HG03342 (cell line): ENCODE measurements around the gene AHDC1.
A peak's percentile ranks its signal among the peaks of the same experiment; 100 is the strongest.

Experiments
- ATAC-seq: cut with Tn5 transposase; IDR thresholded peaks from one replicate; pipeline ENCODE4 v1.9.1; 2021; ENCODE audit warnings: mild to moderate bottlenecking, moderate library complexity; ENCODE audit not compliant: unreplicated experiment

AHDC1 gene

DNA sequence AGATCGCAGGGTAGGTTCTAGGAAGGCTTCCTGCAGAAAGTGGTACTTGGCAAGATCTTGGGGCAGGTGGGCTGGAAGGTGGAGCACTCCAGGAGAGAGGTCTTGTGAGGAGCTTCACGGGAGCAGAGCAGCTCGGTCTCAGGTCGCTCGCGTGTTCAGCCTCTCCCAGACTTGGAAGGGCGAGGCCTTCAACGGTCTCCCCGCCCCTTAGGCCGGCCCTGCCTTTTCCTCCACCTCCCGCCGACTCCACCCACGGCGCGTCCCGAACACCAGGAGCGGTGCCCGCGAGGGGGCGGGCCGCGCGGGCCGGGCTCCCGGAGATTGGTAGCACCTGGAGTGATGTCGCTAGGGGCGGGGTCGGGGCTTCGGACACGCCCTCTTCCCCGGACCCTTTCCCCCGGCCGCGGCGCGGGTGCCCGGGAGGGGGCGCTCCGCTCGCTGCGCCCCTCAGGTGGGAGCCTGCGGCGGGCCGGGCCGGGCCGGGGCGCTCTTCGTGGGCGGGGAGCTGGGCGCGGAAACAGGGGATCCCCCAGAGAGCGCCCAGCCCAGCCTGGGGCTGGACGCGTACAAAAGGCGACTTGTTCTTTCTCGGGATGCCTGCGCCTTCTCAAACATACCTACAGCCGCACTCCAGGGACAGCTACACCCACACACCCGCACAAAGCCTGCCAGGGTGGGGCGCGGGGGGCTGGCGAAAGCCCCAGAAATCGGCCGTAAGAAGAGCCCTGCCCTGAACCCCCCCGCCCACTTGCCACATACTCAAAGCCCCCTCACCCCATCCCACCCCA is 35.5 kb downstream of the AHDC1 start:
- peak; percentile 84 for ATAC-seq

- ATAC-seq = no peak
Observed at GRCh38 chr1:27567971-27568299, 36.0 kb downstream of the AHDC1 start.

DNA sequence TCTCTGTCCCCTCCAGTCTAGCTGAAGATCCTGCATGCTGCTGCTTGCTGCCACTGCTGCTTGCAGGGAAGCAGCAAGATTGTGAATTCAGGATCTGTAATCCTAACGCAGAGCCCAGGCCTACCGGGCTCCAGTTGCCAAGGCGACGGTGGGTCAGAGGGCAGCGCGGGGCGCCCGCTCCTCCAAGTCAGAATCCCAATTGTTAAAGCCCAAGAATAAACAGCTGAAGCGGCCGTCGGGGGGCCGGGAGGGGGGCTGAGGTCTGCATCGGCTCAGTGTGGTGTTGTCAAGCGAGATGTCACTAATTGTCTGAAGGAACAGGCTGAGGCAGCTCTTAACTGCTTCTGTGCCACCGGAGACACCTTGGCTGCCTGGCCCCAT is 36.8 kb downstream of the AHDC1 start:
- no peak for ATAC-seq

- ATAC-seq = no peak
Observed at GRCh38 chr1:27566462-27567145, 37.3 kb downstream of the AHDC1 start.

GRCh38 chr1:27564710-27565649 is 39.0 kb downstream of the AHDC1 start:
- ATAC-seq = no peak

DNA sequence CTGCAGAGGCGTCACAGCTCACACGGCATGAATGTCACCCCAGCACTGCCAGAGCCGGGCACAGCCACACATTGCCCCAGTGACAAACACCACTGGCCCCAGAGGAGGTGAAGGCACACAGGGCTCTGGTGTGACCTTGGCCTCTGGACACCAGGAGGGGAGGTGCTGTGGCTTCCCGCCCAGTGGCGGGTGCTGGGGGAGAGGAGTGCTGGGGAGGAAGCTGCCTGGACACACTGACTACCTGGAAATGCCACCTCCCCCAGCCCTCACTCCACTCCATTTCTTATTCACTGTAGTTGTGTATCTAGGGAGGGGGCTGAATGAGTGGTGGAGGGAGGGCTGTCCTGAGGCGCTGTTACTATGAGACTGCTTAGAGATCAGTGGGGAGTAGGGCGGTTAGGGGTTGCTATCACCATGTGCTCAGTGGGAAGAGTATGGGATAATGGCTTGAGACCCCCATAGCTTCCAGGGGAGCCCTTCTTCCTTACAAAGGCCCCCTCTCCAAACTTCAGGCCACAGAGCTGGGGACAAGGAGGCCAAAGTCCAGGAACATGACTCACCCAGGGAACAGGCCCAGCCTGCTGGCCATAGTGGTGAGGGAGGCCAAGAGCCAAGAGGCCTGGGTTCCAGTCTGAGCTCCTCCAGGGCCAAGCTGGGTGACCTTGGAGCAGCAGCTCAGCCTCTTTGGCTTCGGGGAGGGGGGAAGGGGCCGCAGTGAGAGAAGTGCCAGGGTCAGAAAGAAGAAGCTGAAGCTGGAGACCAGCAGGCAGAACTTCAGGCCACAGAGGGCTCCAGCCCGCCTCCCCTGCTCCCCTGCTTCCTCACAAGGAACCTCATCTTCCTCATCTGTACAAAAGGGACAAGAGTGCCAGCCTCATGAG is 40.1 kb downstream of the AHDC1 start:
- ATAC-seq = no peak

DNA sequence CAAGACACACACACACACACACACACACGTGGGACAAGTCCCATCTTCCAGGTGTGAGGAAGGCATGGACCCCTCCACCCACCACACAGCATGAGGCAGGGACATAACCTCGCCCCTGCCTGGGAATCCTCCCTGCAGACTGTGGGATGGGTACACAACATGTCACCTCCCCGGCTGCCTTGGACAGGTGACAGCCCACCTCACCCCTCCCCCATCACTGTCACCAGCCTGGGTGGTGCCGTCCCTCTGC is 40.7 kb downstream of the AHDC1 start:
- no peak for ATAC-seq

DNA sequence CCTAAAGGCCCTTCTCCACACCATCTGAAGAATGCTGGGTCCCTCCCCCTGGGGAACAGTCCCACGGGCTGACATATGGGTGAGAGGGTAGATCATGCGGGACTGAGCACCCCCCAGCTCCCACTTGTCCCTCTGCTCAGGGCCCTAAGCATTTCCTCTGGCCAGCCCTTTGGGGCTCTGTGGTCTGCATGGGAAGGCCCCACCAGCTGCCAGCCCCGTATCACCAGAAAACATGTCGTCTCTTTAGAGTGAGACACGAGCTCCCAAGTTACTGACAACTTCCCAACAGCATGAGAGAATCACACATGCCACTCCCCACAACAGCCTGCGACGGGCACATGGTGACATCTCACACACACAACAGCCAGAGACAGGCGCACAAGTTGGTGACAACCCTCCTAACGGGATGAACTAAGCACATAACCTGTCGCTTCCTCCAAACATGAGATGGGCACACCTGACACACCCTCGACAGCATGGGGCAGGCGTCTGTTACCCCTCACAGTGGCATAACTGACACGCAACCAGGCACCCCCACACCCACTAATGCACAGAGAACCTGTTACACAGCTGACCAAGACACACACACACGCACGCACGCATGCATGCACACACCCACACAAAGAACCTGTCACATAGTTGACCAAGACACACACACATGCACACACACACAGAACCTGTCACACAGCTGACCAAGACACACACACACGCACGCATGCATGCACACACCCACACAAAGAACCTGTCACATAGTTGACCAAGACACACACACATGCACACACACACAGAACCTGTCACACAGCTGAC is 41.2 kb downstream of the AHDC1 start:
- no peak for ATAC-seq

DNA sequence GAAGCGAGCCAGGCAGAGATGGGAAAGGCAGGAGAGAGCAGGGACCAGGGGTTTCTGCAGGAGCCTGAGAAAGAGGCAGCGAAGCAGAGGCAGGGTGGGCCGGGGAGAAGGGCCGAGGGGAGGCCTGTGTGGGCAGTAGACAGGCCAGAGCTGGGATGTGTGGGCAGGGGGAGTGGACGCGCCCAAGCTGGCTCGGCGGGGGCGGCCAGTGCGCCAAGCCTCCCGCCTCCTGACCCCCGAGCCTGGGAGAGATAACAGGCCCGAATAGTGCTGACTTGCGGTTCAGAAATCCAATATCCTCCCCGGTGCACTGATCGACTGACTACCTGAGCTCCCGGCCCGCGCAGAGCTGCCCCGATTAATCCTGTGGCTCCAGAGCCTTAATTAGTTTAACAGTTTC is 41.9 kb downstream of the AHDC1 start:
- no peak for ATAC-seq

- no peak for ATAC-seq
Observed at GRCh38 chr1:27561124-27561899, 42.6 kb downstream of the AHDC1 start.

GRCh38 chr1:27560268-27561123 is 43.4 kb downstream of the AHDC1 start:
- ATAC-seq = no peak

DNA sequence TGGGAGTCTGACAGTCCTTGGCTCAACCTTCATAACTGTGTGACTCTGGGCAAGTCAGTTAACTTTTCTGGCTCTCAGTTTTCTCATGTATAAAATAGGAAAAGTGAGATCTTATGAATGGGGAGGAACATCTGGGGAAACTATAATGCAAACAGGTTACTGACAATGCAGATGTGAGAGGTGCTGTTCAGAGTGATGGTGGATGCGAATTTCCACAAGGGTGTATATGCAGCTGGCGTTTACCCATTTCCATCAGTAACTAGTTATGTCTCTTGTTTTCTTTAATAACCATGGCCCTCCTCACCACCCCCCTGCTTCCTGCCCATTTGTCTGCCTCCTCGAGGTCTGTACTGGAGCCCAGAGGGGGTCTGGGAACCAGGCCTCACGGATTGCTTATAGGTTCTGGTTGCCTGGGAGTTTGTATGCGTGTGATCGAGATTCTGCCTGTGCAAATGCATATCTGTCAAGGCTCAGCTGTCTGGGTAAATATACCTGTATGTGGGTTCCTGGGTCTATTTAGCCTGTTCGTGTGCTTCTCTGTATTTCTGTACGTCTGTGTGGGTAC is 44.4 kb downstream of the AHDC1 start:
- no peak for ATAC-seq

GRCh38 chr1:27557596-27558340 is 46.2 kb downstream of the AHDC1 start:
- ATAC-seq = no peak

- peak; percentile 53 for ATAC-seq
Observed at GRCh38 chr1:27556781-27557595, 47.0 kb downstream of the AHDC1 start.

DNA sequence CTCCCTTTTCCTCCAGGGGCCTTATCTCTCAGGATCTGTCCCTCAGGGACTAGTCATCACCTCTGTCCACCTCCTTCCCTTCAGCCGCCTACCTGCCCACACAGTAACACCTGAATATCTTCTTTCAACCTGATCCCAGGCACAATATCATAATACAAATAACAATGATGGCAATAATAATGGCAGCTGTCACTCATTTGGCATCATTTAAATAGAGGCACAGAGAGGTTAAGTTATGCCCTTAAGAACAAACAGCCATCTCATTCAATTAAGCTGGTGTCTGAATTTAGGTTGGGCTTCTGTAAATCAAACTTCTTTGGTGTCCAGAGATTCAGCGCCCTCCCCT is 47.5 kb downstream of the AHDC1 start:
- no peak for ATAC-seq

DNA sequence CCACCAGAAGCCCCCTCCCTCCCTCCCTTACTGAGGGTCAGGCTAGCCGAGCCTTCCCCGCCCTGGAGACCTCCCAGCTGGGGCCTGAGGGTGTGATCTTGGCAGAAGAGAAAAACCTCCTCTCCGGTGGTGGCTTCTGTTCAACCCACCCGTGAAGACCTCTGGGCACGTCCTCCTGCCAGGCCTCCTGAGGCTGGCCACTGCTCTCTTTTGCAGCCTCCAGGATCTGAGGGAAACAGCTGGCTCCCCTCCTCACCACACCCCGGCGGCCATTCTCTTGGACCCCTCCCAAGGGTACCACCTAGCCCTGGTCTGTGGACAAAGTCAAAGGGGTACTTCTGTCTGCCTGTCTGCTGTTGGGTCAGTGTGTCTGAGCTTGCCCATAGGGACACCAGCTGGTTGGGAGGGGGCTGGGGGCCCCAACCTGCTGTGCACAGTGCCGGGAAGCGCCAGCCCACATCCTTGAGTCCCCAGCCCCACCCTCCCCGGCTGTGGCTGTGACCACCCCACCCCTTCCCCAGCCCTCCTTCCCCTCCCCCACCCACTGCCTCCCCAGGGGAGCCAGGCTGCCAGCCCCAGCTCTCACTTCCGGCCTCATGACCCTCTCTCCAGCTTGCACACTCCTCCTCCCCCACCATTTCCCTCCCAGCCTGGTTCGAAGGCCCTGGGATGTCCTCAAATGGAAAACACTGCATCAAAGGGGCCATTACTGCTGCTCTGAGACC is 48.1 kb downstream of the AHDC1 start:
- ATAC-seq = no peak
